ENCODE data around the gene MTNR1A. TPM values are rescaled to one million over a fixed set of nuclear protein-coding genes. Genes with fewer than 3 reads are reported as not detected.

The MTNR1A gene
- total and polyA plus RNA-seq, 9 of the 15 experiments (the other 6 are each of a cell fraction or from before 2014, with no cell fraction given): 0.09 to 0.12 (median 0.10) TPM; not detected in 5

DNA sequence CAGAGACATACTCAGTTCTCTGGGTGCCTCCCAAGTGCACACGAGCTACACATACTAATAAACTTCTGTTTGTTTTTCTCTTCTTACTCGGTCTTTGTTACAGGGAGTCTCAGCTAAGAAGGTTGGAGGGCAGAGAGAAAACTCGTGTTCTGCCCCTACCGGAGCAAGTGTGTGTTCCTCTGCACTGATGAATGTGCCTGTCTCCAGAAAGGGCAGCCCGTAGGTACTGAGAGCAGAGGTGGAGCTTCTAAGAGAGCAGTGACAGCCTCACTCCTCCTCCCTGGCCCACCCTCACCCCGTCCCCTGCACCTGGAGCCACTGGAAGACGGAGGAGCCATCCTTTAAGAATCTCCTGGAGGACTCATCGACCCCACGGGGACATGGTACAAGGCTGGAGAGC, 67.6 kb downstream of the MTNR1A start:
- Histone ChIP-seq H3K79me2 (ENCODE audit: control insufficient read depth, insufficient read depth, low read length) (peaks cover under 1% of the 10 kb centered on the region; the same call in 1 of the 3 replicates), H3K4me1 (replicated peaks in 1 of 2; ENCODE audit: control insufficient read depth in 2 of 2, insufficient read depth in 2 of 2, low read length in 2 of 2) (peaks cover 0 to 3% of the 10 kb centered on the region in 2 experiments; a peak in 2 of 5 replicates), H3K4me3 (no peak overlapping the region), H3K27ac (ENCODE audit: extremely low read depth, low read depth, low read length) (no peak overlapping the region), H3K9me3 (replicated peaks; ENCODE audit: control insufficient read depth, insufficient read depth, low read depth, low read length) (0 out of 2 replicates have a peak, but pooled peaks cover 5% of the 10 kb centered on the region), H3K9ac (ENCODE audit: insufficient read depth in 1 of 2, low read depth in 2 of 2, low read length in 2 of 2) (no peak overlapping the region), H3K27me3 (ENCODE audit: control insufficient read depth in 2 of 2, insufficient read depth in 2 of 2, low read length in 2 of 2) (no peaks in the 10 kb centered on the region), H2AFZ (ENCODE audit: low read depth, low read length) (no peak overlapping the region), H3K9me1 (ENCODE audit: control insufficient read depth, insufficient read depth, low read length) (no peaks in the 10 kb centered on the region), H4K20me1 (replicated peaks; ENCODE audit: control insufficient read depth, insufficient read depth, low read length) (no peaks in the 10 kb centered on the region), H3K36me3 (ENCODE audit: control insufficient read depth, insufficient read depth, low read length) (peaks cover 17% of the 10 kb centered on the region; the same call in 2 of the 3 replicates), H3K4me2 (ENCODE audit: insufficient read depth, low read length) (no peak overlapping the region)
- POLR2A ChIA-PET: interaction anchor here (0.6 kb wide), 1 partner anchor 13 kb away, joined by 3 read pairs; no protein-coding TSS in a partner anchor
- FAIRE-seq: no peak
- in situ Hi-C loops (cut with MboI): no loop called here
- WGBS (ENCODE audit: insufficient coverage, low coverage, missing lambda C conversion rate): 44% methylated on average over 7 of the region's 9 CpGs
- no peak for DNase-seq (ENCODE audit: extremely low read depth in 1 of 4, low spot score in 3 of 4)
- ATAC-seq: peak; percentile 53
- intact Hi-C loops (cut with micrococcal nuclease): no loop called here
- CTCF ChIA-PET (ENCODE audit: low intra/inter-chr PET ratio): no interaction called here
- TF ChIP-seq CHCHD3 (CRISPR knock-in tag; IDR thresholded peaks at IDR 0.05) (no peak), ASH1L (IDR thresholded peaks at IDR 0.05; ENCODE audit: borderline replicate concordance, low read depth, partially characterized antibody) (no peak), EHMT2 (IDR thresholded peaks at IDR 0.05) (no peak)
- BruUV-seq (replicated peaks): no TSS peak

DNA sequence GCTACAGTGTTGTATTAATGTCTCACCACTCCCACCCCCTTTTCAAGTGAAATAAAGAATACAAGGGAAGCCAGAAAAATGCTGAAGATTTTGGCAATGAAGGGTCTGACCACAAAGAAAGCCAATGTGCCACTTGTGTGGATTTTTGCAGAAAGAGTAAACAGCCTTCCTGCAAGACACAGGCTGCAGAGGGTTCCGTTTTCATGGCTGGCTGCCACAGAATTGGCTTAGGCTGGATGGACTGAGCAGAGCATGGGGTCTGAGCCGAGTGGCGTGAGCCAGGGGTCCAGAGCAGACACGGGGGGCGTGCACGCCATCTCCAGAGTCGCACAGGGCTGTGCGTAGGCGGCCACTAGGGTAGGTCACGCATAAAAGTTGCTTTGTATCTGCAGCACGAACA, 69.2 kb downstream of the MTNR1A start:
- peaks cover 4% of the 10 kb centered on the region; the same call in 1 of the 3 replicates for H3K79me2 ChIP-seq (ENCODE audit: control insufficient read depth, insufficient read depth, low read length)
- DNase-seq (ENCODE audit: extremely low read depth in 1 of 4, low spot score in 3 of 4) (no peak), FAIRE-seq (no peak), ATAC-seq (no peak; the same call in 2 of the 3 replicates)
- H3K9me1 ChIP-seq (ENCODE audit: control insufficient read depth, insufficient read depth, low read length): no peaks in the 10 kb centered on the region
- intact Hi-C loops (cut with micrococcal nuclease): no loop called here
- H3K27me3 ChIP-seq (ENCODE audit: control insufficient read depth in 2 of 2, insufficient read depth in 2 of 2, low read length in 2 of 2): no peaks in the 10 kb centered on the region
- H3K9me3 ChIP-seq (replicated peaks; ENCODE audit: control insufficient read depth, insufficient read depth, low read depth, low read length): 0 out of 2 replicates have a peak, but pooled peaks cover 5% of the 10 kb centered on the region
- no peak overlapping the region for H3K9ac ChIP-seq (ENCODE audit: insufficient read depth in 1 of 2, low read depth in 2 of 2, low read length in 2 of 2)
- H3K27ac ChIP-seq (ENCODE audit: extremely low read depth, low read depth, low read length): no peak overlapping the region
- H2AFZ ChIP-seq (ENCODE audit: low read depth, low read length): no peak overlapping the region
- peaks cover 0 to 3% of the 10 kb centered on the region in 2 experiments; a peak in 2 of 5 replicates for H3K4me1 ChIP-seq (replicated peaks in 1 of 2; ENCODE audit: control insufficient read depth in 2 of 2, insufficient read depth in 2 of 2, low read length in 2 of 2)
- ChIA-PET POLR2A (no interaction called here), CTCF (ENCODE audit: low intra/inter-chr PET ratio) (no interaction called here)
- 0 out of 3 replicates have a peak, but pooled peaks cover 8% of the 10 kb centered on the region for H3K36me3 ChIP-seq (ENCODE audit: control insufficient read depth, insufficient read depth, low read length)
- H4K20me1 ChIP-seq (replicated peaks; ENCODE audit: control insufficient read depth, insufficient read depth, low read length): no peaks in the 10 kb centered on the region
- no peak overlapping the region for H3K4me2 ChIP-seq (ENCODE audit: insufficient read depth, low read length)
- in situ Hi-C loops (cut with MboI): no loop called here
- WGBS (ENCODE audit: insufficient coverage, low coverage, missing lambda C conversion rate): 82% methylated on average over 11 of the region's 11 CpGs
- no peak overlapping the region for H3K4me3 ChIP-seq
- no TSS peak for BruUV-seq (replicated peaks)
- TF ChIP-seq ZNF57 (CRISPR knock-in tag; IDR thresholded peaks at IDR 0.05): no peak
- no peak for TF ChIP-seq BHLHE40 (IDR thresholded peaks at IDR 0.05; ENCODE audit: low read length)
- TF ChIP-seq ZNF668 (CRISPR knock-in tag; IDR thresholded peaks at IDR 0.05): no peak
- TF ChIP-seq, protein P1, sequence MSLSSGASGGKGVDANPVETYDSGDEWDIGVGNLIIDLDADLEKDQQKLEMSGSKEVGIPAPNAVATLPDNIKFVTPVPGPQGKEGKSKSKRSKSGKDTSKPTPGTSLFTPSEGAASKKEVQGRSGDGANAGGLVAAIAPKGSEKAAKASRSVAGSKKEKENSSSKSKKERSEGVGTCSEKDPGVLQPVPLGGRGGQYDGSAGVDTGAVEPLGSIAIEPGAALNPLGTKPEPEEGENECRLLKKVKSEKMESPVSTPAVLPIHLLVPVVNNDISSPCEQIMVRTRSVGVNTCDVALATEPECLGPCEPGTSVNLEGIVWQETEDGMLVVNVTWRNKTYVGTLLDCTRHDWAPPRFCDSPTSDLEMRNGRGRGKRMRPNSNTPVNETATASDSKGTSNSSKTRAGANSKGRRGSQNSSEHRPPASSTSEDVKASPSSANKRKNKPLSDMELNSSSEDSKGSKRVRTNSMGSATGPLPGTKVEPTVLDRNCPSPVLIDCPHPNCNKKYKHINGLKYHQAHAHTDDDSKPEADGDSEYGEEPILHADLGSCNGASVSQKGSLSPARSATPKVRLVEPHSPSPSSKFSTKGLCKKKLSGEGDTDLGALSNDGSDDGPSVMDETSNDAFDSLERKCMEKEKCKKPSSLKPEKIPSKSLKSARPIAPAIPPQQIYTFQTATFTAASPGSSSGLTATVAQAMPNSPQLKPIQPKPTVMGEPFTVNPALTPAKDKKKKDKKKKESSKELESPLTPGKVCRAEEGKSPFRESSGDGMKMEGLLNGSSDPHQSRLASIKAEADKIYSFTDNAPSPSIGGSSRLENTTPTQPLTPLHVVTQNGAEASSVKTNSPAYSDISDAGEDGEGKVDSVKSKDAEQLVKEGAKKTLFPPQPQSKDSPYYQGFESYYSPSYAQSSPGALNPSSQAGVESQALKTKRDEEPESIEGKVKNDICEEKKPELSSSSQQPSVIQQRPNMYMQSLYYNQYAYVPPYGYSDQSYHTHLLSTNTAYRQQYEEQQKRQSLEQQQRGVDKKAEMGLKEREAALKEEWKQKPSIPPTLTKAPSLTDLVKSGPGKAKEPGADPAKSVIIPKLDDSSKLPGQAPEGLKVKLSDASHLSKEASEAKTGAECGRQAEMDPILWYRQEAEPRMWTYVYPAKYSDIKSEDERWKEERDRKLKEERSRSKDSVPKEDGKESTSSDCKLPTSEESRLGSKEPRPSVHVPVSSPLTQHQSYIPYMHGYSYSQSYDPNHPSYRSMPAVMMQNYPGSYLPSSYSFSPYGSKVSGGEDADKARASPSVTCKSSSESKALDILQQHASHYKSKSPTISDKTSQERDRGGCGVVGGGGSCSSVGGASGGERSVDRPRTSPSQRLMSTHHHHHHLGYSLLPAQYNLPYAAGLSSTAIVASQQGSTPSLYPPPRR (CRISPR knock-in tag; IDR thresholded peaks at IDR 0.05; ENCODE audit: borderline replicate concordance): no peak
- no peak for TF ChIP-seq ZNF197 (CRISPR knock-in tag; IDR thresholded peaks at IDR 0.05; ENCODE audit: low read depth)
- no peak for TF ChIP-seq ZNF764 (CRISPR knock-in tag; IDR thresholded peaks at IDR 0.05; ENCODE audit: low read depth)
- TF ChIP-seq NR4A1 (CRISPR knock-in tag; IDR thresholded peaks at IDR 0.05): no peak
- TF ChIP-seq NR4A1 (tag; IDR thresholded peaks at IDR 0.05): no peak
